Left renal pelvis (tissue), 4 donors: ENCODE data around the gene RALGAPA1. TPM values are rescaled to one million over a fixed set of nuclear protein-coding genes. Genes with fewer than 3 reads are reported as not detected.
"Not testable (repeated sequence)": the region's sequence is repeated elsewhere in the genome, so short reads cannot be mapped to it uniquely, and the experiment has no call there.

ENCODE experiments used
- DNase-seq, 4 donors: peaks; one replicate each; pipeline ENCODE4 v3.0.0-alpha.2; 2013; ENCODE audit warnings: low read depth in 4 of 4, low spot score in 3 of 4
- polyA plus RNA-seq, 4 donors: library from polyadenylated mRNA; unstranded; fragments of 120-200 nt; gene quantifications; one replicate each; pipeline ENCODE4 v1.2.1, GENCODE V29; 2013; ENCODE audit not compliant: insufficient read length in 4 of 4

The RALGAPA1 gene
- polyA plus RNA-seq = 10 to 100 TPM; 38.9 to 48.1 (median 42.8) TPM

DNA sequence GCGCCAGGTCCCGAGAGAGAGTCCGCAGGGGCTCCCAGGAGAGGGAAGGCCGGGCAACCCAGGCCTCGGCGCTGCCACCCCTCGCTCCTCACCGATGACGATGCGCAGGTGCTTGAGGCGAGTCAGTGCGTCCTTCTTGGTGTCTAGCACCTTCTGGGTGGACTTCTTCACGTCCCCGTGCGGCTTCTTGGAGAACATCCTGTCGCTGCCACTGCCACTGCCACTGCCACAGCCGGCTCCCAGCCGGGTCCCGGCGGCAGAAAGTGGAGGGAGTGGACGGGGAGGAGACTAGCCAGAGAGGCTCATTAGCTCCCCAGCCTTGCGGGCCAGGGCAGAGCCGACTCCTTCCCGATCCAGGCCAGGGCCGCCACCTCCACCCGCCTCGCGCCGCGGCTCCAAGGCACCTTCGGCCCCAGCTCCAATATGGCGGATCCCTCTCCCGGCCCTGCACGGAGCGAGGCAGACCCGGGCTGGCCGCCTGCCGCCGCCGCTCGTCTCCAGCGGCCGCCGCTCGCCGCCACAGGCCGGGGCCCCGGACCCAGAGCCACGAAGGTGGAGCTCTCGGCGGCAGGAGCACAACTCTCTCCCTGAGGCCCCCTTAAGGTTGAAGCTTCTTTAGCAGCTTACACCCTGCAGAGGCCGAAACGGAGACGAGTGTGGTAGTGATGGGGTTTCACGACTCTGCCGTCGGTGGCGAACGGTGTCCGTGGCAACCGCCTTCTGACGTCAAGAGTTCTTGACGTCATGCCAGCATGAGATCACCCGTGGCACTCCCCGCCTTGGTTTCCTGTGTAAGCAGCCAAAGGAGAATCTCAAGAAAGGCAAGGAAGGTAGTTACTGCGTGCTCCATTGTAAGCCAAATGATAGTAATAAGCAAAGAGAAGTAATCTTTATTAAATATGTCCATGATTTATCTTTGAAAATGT is at the start of gene RALGAPA1:
Gene RALGAPA1 (minus strand): TSS at position 658 of the 926 bp plus-strand sequence. CDS start 460 bp downstream, at position 198.
- DNase-seq = peak; percentile 88 to 94 (median 94)

DNA sequence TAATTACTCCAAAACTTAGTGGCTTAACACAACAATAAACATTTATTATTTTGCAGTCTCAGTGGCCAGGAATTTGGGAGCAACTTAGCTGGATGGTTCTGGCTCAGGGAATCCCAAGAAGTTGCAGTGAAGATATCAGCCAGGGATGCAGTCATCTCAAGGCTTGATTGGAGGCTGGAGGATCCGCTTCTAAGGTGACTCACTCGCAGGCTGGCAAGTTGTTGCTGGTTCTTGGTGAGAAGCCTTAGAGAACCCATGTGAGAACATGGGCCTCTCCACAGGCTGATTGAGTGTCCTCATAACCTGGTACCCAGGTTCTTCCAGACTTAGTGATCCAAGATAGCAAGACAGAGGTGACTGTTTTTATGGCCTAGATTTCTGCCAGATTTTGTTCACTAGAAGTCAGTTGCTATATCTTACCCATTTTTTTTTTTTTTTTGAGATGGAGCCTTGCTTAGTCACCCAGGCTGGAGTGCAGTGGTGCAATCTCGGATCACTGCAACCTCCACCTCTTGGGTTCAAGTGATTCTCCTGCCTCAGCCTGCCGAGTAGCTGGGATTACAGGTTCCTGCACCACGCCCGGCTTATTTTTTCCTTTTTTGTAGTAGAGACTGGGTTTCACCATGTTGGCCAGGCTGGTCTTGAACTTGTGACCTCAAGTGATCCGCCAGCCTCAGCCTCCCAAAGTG is 49.6 kb upstream of the RALGAPA1 start:
- no peak for DNase-seq

DNA sequence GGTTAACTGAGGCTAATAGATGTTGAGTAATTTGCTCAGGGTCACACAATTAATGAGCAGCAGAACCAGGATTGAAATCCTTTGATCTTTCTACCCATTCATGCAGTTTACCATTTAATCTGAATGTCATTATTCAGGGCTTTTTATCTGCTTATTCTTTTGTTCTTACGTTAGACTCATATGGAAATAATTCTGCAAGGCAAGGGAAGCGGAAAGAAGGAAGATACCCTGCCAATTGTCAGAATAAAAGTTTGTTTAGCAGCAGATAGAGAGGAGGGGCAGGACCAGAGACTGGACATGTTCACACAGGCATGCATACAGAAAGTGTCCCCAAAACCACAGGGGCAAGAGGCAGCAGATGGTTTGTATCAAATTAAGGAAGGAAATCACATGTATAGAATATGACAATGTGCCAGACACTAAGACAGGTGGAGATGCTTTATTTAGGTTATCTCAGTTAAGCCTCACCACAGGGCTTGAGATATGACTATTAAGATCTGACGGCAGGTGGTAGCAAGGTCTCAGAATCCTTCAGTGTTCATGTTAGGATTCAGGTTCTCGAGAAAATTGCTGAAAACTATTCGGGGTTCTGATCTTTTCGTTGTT is 46.9 kb upstream of the RALGAPA1 start:
- no peak for DNase-seq

DNA sequence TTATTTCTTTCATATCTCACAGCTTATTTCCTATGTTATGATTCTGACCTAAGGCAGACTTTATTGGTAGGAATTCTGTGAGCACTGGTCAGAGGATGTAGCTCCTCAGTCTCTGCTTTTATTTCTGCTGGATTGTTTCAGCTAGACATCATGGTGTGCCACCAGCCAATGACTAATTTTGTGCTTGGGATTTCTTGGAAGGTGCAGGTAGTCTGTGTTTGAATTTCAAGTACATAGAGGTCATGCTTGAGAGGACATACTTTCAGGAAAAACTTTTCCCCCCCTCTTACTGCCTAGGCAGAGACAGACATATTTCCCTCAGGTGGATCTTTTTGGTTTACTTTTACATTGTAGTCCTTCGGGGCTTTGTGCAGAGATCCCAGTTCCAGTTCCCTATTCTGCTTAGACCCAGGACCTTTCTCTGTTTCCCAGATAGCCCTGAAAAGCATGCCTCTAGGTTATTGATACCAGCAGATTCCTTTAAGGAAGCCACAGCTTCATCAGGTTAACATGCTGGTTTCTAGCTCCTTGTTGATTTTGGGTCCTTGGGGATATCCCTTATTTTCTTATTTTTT is 45.7 kb upstream of the RALGAPA1 start:
- DNase-seq = no peak

DNA sequence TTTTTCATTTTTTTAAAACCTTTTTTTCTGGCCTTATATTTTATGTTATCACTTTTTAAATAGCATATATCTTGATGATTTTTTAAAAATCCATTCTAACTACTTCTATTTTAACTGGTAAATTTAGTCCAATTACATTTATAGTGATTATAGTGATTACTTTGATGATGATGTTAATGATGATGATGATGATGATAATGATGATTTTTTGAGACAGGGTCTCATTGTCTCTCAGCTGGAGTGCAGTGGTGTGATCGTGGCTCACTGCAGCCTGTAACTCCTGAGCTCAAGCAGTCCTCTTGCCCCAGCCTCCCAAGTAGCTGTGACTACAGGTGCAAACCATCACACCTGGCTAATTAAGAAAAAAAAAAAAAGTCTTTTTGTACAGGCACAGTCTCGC is 44.1 kb upstream of the RALGAPA1 start:
- DNase-seq = no peak

DNA sequence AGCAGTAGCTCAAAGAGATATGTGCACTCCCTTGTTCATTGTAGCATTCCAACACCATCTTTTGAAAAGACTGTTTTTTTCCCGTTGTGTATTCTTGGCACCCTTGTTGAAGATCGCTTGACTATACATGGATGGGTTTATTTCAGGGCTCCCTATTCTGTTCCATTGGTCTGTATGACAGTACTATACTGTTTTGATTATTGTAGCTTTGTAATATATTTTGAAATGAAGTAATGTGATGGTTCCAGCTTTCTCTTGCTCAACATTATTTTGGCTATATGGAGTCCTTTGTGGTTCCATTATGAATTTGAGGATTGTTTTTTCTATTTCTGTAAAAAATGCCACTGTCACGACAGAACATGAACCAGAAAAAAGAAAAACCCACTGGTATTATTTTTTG is 42.7 kb upstream of the RALGAPA1 start:
- DNase-seq = no peak

DNA sequence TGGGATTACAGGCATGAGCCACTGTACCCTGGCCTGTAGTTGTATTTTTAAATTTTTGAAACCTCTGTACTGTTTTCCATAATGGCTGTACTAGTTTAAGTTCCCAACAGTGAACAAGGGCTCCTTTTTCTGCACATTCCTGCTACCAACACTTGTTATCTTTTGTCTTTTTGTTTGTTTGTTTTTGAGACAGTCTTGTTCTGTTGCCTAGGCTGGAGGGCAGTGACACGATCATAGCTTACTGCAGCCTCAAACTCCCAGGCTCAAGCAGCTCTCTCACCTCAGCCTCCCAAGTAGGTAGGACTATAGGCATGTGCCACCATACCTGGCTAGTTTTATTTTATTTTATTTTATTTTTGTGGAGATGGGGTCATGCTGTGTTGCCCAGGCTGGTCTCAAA is 40.0 kb upstream of the RALGAPA1 start:
- no peak for DNase-seq

DNA sequence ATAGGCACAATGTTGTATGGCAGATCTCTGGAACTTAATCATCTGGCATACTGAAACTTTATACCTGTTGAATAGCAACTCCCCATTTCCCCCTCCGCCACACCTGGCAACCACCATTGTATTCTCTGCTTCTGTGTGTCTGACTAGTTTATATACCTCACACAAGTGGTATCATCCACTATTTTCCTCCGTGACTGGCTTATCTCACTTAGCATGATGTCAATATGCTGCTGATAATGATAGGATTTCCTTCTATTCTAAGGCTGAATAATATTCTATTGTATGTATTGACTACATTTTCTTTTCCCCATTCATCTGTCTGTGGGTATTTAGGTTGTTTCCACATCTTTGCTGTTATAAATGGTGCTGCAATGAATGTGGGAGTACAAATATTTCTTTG is 38.5 kb upstream of the RALGAPA1 start:
- no peak for DNase-seq

DNA sequence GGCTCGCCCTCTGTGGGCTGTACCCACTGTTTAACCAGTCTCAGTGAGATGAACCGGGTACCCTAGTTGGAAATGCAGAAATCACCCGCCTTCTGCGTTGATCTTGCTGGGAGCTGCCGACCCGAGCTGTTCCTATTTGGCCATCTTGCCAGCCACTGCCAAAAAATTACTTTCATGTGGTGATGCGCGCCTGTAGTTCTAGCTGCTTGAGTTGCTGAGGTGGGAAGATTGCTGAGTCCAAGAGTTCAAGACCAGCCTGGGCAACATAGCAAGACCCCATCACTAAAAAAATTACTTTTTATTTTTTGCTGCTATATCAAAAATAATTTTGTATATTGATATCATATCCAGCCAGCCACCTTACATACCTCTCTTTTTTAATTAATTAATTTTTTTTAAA is 35.4 kb upstream of the RALGAPA1 start:
- no peak for DNase-seq

DNA sequence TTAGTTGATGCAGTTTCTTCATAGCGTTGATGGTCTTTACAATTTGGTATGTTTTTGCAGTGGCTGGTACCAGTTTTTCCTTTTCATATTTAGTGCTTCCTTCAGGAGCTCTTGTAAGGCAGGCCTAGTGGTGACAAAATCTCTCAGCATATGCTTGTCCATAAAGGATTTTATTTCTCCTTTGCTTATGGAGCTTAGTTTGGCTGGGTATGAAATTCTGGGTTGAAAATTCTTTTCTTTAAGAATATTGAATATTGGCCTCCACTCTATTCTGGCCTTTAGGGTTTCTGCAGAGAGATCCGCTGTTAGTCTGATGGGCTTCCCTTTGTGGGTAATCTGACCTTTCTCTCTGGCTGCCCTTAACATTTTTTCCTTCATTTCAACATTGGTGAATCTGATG is 33.1 kb upstream of the RALGAPA1 start:
- DNase-seq = not testable (repeated sequence)

DNA sequence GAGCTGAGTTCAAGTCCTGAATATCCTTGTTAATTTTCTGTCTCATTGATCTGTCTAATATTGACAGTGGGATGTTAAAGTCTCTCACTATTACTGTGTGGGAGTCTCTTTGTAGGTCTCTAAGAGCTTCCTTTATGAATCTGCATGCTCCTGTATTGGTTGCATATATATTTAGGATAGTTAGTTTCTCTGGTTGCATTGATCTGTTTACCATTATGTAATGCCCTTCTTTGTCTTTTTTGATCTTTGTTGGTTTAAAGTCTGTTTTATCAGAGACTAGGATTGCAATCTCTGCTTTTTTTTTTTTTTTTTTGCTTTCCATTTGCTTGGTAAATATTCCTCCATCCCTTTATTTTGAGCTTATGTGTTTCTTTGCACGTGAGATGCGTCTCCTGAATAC is 32.6 kb upstream of the RALGAPA1 start:
- not testable (repeated sequence) for DNase-seq

DNA sequence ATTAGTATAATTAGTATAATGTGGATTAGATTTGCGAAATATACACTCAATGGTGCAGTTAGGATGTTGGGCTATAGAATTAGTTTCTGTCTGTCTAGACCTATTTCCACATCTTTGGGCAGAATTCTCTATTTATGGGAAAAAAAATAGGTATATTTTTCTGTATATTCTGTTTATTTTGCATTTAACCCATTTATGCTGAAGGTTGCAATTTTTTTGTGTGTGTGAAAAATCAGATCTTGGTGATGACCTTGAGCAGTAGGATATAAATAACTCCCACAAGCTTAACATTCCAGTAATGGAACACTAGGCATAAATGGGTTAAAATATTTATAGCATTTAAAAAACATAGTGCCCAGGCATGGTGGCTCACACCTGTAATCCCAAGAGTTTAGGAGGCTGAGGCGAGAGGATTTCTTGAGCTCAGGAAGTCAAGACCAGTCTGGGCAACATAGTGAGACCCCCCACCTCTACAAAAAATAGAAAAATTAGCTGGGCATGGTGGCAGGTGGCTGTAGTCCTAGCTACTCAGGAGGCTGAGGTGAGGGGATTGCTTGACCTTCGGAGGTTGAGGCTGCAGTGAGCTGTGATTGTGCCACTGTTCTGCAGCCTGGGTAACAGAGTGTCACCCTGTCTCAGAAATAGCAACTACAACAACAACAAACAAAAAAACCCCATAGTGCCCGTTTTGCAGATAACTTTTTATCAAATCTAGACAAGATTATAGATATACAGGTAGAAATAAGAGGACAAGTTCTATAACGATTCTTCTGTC is 26.3 kb upstream of the RALGAPA1 start:
- no peak for DNase-seq

DNA sequence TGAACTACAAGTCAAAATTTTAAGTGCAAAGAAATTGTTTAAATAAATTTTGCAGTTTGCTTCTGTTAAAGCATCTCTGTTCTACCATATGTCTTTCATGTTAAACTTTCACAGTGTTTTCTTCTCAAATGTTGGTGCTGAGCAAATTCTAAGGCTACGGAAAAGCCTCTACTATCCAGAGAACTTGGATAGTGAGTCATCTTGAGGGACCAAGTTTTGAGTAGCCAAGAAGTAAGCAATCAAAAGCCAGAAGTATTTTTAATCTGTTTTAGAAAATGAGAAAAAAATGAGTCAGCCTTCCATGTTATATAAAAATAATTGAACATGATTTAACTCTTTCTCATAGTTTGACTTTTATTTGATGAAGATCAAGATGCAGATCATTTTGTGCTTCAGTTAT is 20.4 kb upstream of the RALGAPA1 start:
- DNase-seq = no peak

DNA sequence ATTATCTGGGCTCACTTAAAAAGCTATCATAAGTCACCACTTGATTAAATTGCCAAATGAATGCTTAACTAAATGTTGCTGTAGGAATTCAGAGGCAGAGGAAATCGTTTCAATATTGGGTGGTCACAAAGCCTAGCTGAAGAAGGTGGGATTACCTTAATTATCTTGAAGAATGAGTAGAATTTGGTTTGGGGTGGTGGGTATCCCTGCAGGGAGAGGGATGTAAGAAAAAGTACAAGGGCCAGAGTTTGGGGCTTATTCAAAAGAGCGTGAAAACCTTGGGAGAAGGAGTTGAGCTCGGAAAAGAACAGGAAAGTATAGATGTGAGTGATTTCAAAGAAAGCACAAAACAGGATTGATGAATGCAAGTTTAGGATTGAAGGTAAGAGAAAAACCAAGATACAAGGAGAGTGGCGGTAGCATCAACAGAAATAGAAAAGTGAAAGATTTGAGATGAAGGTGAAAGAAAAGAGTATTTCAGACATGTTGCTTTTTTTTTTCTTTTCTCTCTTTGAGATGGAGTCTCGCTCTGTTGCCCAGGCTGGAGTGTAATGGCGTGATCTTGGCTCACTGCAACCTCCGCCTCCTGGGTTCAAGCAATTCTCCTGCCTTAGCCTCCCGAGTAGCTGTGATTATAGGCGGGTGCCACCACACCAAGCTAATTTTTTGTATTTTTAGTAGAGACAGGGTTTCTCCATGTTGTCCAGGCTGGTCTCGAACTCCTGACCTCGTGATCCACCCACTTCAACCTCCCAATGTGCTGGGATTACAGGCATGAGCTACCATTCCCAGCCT is 18.8 kb upstream of the RALGAPA1 start:
- DNase-seq = no peak

DNA sequence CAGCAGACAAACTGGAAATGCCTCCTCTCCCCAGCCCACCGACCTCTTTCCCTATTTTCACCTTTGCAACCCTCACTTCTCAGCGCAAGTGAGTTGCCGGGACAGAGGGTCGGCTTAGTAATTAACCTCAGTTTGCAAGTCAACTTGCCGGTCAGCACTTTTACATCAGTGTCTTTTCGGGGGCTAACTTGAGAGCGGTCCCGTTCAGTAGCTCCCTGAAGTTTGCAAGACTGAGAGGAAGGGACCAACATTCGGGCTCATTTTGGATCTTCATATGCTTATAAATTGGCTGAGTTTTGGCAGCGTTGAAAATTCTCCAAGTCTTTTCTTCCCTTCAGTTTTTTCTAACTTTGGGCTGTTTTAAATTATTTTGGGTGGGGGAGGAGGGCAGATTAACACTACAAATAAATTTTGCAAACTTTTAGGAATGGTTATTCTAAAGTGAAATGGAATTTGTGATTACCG is 17.9 kb upstream of the RALGAPA1 start:
- DNase-seq = no peak

DNA sequence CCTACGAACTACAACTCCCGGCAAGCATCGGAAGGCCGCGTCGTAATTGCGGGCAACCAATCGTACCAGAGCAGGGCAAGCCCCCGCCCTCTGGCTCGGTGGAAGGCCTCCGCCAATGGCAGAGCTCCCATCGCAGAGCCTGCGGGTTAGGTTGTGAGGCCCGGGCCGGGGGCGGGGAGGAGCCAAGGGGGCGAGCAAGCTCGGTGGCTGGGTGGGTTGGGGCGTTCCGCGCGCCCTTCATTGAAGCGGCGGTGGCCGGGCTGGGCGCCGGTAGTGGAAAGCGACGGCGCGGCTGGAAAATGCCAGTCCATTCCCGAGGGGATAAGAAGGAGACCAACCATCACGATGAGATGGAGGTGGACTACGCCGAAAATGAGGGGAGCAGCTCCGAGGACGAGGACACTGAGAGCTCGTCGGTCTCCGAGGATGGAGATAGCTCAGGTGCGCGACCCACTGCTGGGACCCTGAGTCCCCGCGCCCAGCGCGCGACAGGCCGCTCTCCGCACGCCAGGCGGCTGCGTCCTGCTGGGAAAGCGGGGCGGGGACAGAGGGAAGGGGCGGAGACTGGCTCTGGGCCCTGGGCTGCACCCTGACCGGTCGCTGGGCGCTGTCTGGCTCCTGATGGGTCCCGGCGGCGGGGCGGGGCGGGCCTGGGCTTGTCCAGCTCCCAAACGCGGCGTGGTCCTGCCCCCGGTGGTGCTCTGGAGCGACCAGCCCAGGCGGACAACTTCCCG is 17.3 kb upstream of the RALGAPA1 start, which contains the start of gene BRMS1L:
Gene BRMS1L (plus strand): TSS at position 121 of the 734 bp plus-strand sequence. CDS start 179 bp downstream, at position 300.
- peak; percentile 94 to 97 (median 96) for DNase-seq

DNA sequence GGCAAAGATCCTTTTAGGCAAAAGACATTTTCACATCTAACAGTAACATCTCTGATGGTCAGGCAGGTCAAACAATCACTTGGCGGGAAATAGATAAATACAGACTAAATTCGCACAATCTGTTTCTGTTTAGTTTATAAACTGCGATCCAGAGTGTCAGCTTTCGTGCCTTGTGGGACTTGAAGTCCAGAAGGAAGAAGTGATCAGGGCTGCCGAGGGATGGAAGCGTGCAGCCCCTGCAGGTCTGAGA is 16.8 kb upstream of the RALGAPA1 start:
- DNase-seq = no peak

DNA sequence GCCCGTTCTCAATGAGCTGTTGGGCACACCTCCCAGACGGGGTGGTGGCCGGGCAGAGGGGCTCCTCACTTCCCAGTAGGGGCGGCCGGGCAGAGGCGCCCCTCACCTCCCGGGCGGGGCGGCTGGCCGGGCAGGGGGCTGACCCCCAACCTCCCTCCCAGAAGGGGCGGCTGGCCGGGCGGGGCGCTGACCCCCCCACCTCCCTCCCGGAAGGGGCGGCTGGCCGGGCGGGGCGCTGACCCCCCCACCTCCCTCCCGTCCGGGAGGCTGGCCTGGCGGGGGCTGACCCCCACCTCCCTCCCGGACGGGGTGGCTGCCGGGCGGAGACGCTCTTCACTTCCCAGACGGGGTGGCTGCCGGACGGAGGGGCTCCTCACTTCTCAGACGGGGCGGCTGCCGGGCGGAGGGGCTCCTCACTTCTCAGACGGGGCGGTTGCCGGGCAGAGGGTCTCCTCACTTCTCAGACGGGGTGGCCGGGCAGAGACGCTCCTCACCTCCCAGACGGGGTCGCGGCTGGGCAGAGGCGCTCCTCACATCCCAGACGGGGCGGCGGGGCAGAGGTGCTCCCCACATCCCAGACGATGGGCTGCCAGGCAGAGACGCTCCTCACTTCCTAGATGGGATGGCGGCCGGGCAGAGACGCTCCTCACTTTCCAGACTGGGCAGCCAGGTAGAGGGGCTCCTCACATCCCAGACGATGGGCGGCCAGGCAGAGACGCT is 15.5 kb upstream of the RALGAPA1 start:
- DNase-seq = not testable (repeated sequence)
